ENCODE results near the gene SLC6A3. TPM values are rescaled to one million over a fixed set of nuclear protein-coding genes. Genes with fewer than 3 reads are reported as not detected.

The SLC6A3 gene
- total RNA-seq, 2 donors from 2014 or later: not detected

- H3K27me3 ChIP-seq: no peaks in the 10 kb centered on the region
- H3K36me3 ChIP-seq: no peaks in the 10 kb centered on the region
- H3K27ac ChIP-seq: peak overlapping the region; percentile 22
- no peak overlapping the region for H3K4me3 ChIP-seq
- intact Hi-C loops (cut with DNase I): no loop called here
- H3K4me1 ChIP-seq: no peaks in the 10 kb centered on the region
- H3K9ac ChIP-seq (ENCODE audit: low read depth in 2 of 2, low read length in 2 of 2): no peak overlapping the region
- no peak for TF ChIP-seq CTCF (IDR thresholded peaks at IDR 0.05)
- no peaks in the 10 kb centered on the region for H3K9me3 ChIP-seq
- no peak for DNase-seq
These were observed 35.6 kb upstream of the SLC6A3 start for GRCh38 chr5:1480806-1481205.

GRCh38 chr5:1480217-1480616 lies 35.0 kb upstream of the SLC6A3 start:
- H3K27me3 ChIP-seq: no peaks in the 10 kb centered on the region
- H3K9me3 ChIP-seq: no peaks in the 10 kb centered on the region
- no peaks in the 10 kb centered on the region for H3K36me3 ChIP-seq
- no peak overlapping the region for H3K4me3 ChIP-seq
- peak overlapping the region; percentile 22 for H3K27ac ChIP-seq
- no peak for TF ChIP-seq CTCF (IDR thresholded peaks at IDR 0.05)
- intact Hi-C loops (cut with DNase I): no loop called here
- no peaks in the 10 kb centered on the region for H3K4me1 ChIP-seq
- peak overlapping the region in 1 of 2 donors; percentile 1 for H3K9ac ChIP-seq (ENCODE audit: low read depth in 2 of 2, low read length in 2 of 2)
- DNase-seq: no peak

- intact Hi-C loops (cut with DNase I): no loop called here
- no peak overlapping the region for H3K27ac ChIP-seq
- no peak for DNase-seq
- peak; percentile 51 for TF ChIP-seq CTCF (IDR thresholded peaks at IDR 0.05)
- no peaks in the 10 kb centered on the region for H3K9me3 ChIP-seq
- H3K27me3 ChIP-seq: no peaks in the 10 kb centered on the region
- no peaks in the 10 kb centered on the region for H3K36me3 ChIP-seq
- H3K9ac ChIP-seq (ENCODE audit: low read depth in 2 of 2, low read length in 2 of 2): no peak overlapping the region
- H3K4me1 ChIP-seq: no peaks in the 10 kb centered on the region
- H3K4me3 ChIP-seq: no peak overlapping the region
These were observed 34.4 kb upstream of the SLC6A3 start for GRCh38 chr5:1479581-1480188.

- Histone ChIP-seq H3K27me3 (no peaks in the 10 kb centered on the region), H3K27ac (no peak overlapping the region), H3K9ac (ENCODE audit: low read depth in 2 of 2, low read length in 2 of 2) (no peak overlapping the region), H3K9me3 (no peaks in the 10 kb centered on the region), H3K4me1 (no peaks in the 10 kb centered on the region), H3K36me3 (no peaks in the 10 kb centered on the region), H3K4me3 (no peak overlapping the region)
- no peak for DNase-seq
- TF ChIP-seq CTCF (IDR thresholded peaks at IDR 0.05): no peak
- intact Hi-C loops (cut with DNase I): no loop called here
These were observed 33.8 kb upstream of the SLC6A3 start for GRCh38 chr5:1479066-1479465.

- no peak overlapping the region for H3K4me3 ChIP-seq
- no peak for DNase-seq
- TF ChIP-seq CTCF (IDR thresholded peaks at IDR 0.05): no peak
- H3K4me1 ChIP-seq: no peaks in the 10 kb centered on the region
- H3K36me3 ChIP-seq: no peaks in the 10 kb centered on the region
- intact Hi-C loops (cut with DNase I): no loop called here
- no peaks in the 10 kb centered on the region for H3K27me3 ChIP-seq
- H3K9me3 ChIP-seq: no peaks in the 10 kb centered on the region
- H3K27ac ChIP-seq: peak overlapping the region; percentile 9
- no peak overlapping the region for H3K9ac ChIP-seq (ENCODE audit: low read depth in 2 of 2, low read length in 2 of 2)
These were observed 33.2 kb upstream of the SLC6A3 start for GRCh38 chr5:1478271-1479035.
